Glomerular endothelial cell (primary cell): ENCODE measurements around the gene ZNF521. TPM values are rescaled to one million over a fixed set of nuclear protein-coding genes. Genes with fewer than 3 reads are reported as not detected.

ENCODE experiments used
- DNase-seq: peaks from one replicate; pipeline ENCODE4 v3.0.0-alpha.2; 2011; ENCODE audit warnings: low read depth, low spot score; ENCODE audit errors: extremely low read depth
- total RNA-seq: library from RNA; depleted of rRNA; stranded (reverse); fragments of >200 nt; gene quantifications from 2 replicates; pipeline ENCODE4 v1.2.3, GENCODE V29; 2015

Gene ZNF521
- total RNA-seq, 1 donor from 2014 or later, result 114 TPM

- no peak for DNase-seq
Measured at GRCh38 chr18:25136416-25137196, 215.4 kb downstream of the ZNF521 start.

GRCh38 chr18:25134861-25135260 lies 217.1 kb downstream of the ZNF521 start:
- DNase-seq, result no peak

GRCh38 chr18:25133879-25134278 lies 218.1 kb downstream of the ZNF521 start:
- no peak for DNase-seq

GRCh38 chr18:25132786-25133496 lies 219.0 kb downstream of the ZNF521 start:
- DNase-seq, result no peak

GRCh38 chr18:25126751-25127150 lies 225.2 kb downstream of the ZNF521 start:
- DNase-seq, result no peak

- no peak for DNase-seq
Measured at GRCh38 chr18:25125680-25126079, 226.3 kb downstream of the ZNF521 start.

- no peak for DNase-seq
Measured at GRCh38 chr18:25123438-25124232, 228.3 kb downstream of the ZNF521 start.

GRCh38 chr18:25121442-25121841 lies 230.5 kb downstream of the ZNF521 start:
- no peak for DNase-seq

- no peak for DNase-seq
Measured at GRCh38 chr18:25113566-25113965, 238.4 kb downstream of the ZNF521 start.

- no peak for DNase-seq
Measured at GRCh38 chr18:25112821-25113434, 239.0 kb downstream of the ZNF521 start.

- DNase-seq, result no peak
Measured at GRCh38 chr18:25111377-25112288, 240.3 kb downstream of the ZNF521 start.

- no peak for DNase-seq
Measured at GRCh38 chr18:25109484-25109883, 242.5 kb downstream of the ZNF521 start.

GRCh38 chr18:25103468-25104155 lies 248.4 kb downstream of the ZNF521 start:
- DNase-seq, result no peak

- DNase-seq, result no peak
Measured at GRCh38 chr18:25102662-25103061, 249.3 kb downstream of the ZNF521 start.

- no peak for DNase-seq
Measured at GRCh38 chr18:25100418-25100817, 251.5 kb downstream of the ZNF521 start.

GRCh38 chr18:25099895-25100294 lies 252.1 kb downstream of the ZNF521 start:
- DNase-seq, result no peak

- peak; percentile 54 for DNase-seq
Measured at GRCh38 chr18:25097569-25098056, 254.4 kb downstream of the ZNF521 start.

- no peak for DNase-seq
Measured at GRCh38 chr18:25097057-25097456, 254.9 kb downstream of the ZNF521 start.

GRCh38 chr18:25093141-25093540 lies 258.8 kb downstream of the ZNF521 start:
- no peak for DNase-seq
